ENCODE measurements around the gene STIP1. TPM values are rescaled to one million over a fixed set of nuclear protein-coding genes. Genes with fewer than 3 reads are reported as not detected.

STIP1 gene
- total RNA-seq, 4 donors from 2014 or later = 141 to 193 (median 168) TPM

GRCh38 chr11:64250415-64251015 is 64.5 kb downstream of the STIP1 start:
- no peak for DNase-seq
- no peak for ATAC-seq
- Histone ChIP-seq H3K27ac (peak overlapping the region in 3 of 4 donors; percentile 76 to 82 (median 77)), H3K4me1 (peaks cover 37 to 39% of the 10 kb centered on the region in 2 donors), H3K4me3 (peak overlapping the region; percentile 59 to 83 (median 68)), H3K36me3 (peaks cover 0 to 7% of the 10 kb centered on the region in 2 donors), H3K9me3 (no peaks in the 10 kb centered on the region), H3K27me3 (no peaks in the 10 kb centered on the region)
- in situ Hi-C loops (cut with MboI; ENCODE audit: low sequenced_read_pairs in 4 of 4) = no loop called here
- intact Hi-C loops (cut with DNase I; ENCODE audit: low total_unique reads) = loop anchor here (1.0 kb wide), 4 partner anchors 19 to 55 kb away; partner anchors contain the start of gene ESRRA
- TF ChIP-seq, protein P1, sequence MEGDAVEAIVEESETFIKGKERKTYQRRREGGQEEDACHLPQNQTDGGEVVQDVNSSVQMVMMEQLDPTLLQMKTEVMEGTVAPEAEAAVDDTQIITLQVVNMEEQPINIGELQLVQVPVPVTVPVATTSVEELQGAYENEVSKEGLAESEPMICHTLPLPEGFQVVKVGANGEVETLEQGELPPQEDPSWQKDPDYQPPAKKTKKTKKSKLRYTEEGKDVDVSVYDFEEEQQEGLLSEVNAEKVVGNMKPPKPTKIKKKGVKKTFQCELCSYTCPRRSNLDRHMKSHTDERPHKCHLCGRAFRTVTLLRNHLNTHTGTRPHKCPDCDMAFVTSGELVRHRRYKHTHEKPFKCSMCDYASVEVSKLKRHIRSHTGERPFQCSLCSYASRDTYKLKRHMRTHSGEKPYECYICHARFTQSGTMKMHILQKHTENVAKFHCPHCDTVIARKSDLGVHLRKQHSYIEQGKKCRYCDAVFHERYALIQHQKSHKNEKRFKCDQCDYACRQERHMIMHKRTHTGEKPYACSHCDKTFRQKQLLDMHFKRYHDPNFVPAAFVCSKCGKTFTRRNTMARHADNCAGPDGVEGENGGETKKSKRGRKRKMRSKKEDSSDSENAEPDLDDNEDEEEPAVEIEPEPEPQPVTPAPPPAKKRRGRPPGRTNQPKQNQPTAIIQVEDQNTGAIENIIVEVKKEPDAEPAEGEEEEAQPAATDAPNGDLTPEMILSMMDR (IDR thresholded peaks at IDR 0.05 in 4 of 5, conservative IDR thresholded peaks at IDR 0.05 in 1 of 5) = no peak
- no peak for TF ChIP-seq POLR2A (IDR thresholded peaks at IDR 0.05)

- intact Hi-C loops (cut with DNase I; ENCODE audit: low total_unique reads) = loop anchor here (1.0 kb wide), 4 partner anchors 18 to 54 kb away; partner anchors contain the start of gene ESRRA
- no peaks in the 10 kb centered on the region for H3K9me3 ChIP-seq
- peak within 1 kb of the TSS; percentile 67 to 82 (median 76) for H3K27ac ChIP-seq
- peak; percentile 40 to 50 for ATAC-seq
- in situ Hi-C loops (cut with MboI; ENCODE audit: low sequenced_read_pairs in 4 of 4) = no loop called here
- H3K27me3 ChIP-seq = no peaks in the 10 kb centered on the region
- H3K4me1 ChIP-seq = peaks cover 36 to 37% of the 10 kb centered on the region in 2 donors
- H3K4me3 ChIP-seq = peak within 1 kb of the TSS; percentile 65 to 92 (median 78)
- TF ChIP-seq, protein P1 (IDR thresholded peaks at IDR 0.05 in 4 of 5, conservative IDR thresholded peaks at IDR 0.05 in 1 of 5) = peak; percentile 79 to 98 (median 94)
- TF ChIP-seq POLR2A (IDR thresholded peaks at IDR 0.05) = peak; percentile 82 to 86
- peaks cover 0 to 10% of the 10 kb centered on the region in 2 donors for H3K36me3 ChIP-seq
- no peak for DNase-seq
Measured at GRCh38 chr11:64251016-64251752, 65.2 kb downstream of the STIP1 start, which contains the start of gene PLCB3. TSS of gene PLCB3 (plus strand) at chr11:64251530. CDS start at chr11:64251650, 120 bp downstream.

GRCh38 chr11:64251753-64252002 is 65.7 kb downstream of the STIP1 start:
- Histone ChIP-seq H3K9me3 (no peaks in the 10 kb centered on the region), H3K4me1 (peaks cover 36 to 37% of the 10 kb centered on the region in 2 donors), H3K36me3 (peaks cover 0 to 15% of the 10 kb centered on the region in 2 donors), H3K27me3 (no peaks in the 10 kb centered on the region), H3K27ac (peak overlapping the region; percentile 67 to 82 (median 76)), H3K4me3 (peak overlapping the region; percentile 65 to 92 (median 78))
- in situ Hi-C loops (cut with MboI; ENCODE audit: low sequenced_read_pairs in 4 of 4) (no loop called here), intact Hi-C loops (cut with DNase I; ENCODE audit: low total_unique reads) (loop anchor here (1.0 kb wide), 4 partner anchors 18 to 54 kb away; partner anchors contain the start of gene ESRRA)
- DNase-seq = no peak
- ATAC-seq = no peak
- TF ChIP-seq, protein P1 (IDR thresholded peaks at IDR 0.05 in 4 of 5, conservative IDR thresholded peaks at IDR 0.05 in 1 of 5) = no peak
- peak in 1 of 2 donors; percentile 39 for TF ChIP-seq POLR2A (IDR thresholded peaks at IDR 0.05)

DNA sequence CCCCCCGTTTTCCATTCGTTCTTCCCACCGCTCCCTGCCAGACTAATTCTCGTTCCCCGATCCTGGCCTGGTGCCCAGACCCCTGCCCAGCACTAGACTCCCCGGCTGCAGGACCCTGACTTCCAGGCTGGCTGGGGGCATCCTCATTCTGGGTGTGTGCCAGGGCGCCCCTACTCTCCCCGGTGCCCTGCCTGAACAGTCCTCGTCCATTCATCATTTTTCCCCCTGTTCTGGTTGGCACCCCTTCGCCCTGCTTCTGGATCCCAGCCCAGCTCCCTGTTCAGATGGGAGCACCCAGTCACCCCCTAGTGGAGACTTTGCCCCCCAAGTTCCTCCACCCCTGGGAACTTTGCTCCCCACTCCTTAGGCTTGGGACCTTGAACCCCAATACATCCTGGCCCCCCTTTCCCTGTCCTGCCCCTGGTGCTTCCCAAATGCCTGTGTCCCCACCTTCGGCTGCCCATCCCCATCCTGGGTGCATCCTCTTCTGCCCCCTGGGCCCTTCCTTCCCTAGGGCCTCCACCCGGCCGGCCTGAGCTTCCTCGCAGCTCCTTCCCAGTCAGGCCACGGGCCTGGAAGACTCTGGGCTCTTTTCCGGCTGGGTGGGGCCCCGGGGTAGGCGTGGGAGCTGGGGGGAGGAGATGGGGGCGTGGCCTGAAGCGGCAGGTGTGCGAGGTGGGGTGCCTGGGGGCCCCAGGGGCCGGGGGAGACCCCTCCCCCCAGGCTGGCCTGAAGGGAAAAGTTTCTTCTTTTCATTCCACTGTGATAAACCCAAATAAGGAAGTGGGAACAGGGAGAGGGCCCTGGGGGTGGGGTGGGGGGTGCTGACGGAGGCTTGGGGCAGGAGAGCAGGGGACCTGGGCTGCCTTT is 66.3 kb downstream of the STIP1 start:
- intact Hi-C loops (cut with DNase I; ENCODE audit: low total_unique reads) = no loop called here
- ATAC-seq = no peak

More for the DNA sequence above, 66.3 kb downstream of the STIP1 start:
- Histone ChIP-seq H3K27ac (peak overlapping the region; percentile 67 to 82 (median 76)), H3K27me3 (no peaks in the 10 kb centered on the region), H3K4me1 (peaks cover 36 to 37% of the 10 kb centered on the region in 2 donors), H3K9me3 (no peaks in the 10 kb centered on the region), H3K36me3 (peaks cover 0 to 15% of the 10 kb centered on the region in 2 donors), H3K4me3 (peak overlapping the region; percentile 65 to 92 (median 78))
- TF ChIP-seq, protein P1 (IDR thresholded peaks at IDR 0.05 in 4 of 5, conservative IDR thresholded peaks at IDR 0.05 in 1 of 5) = peak in 1 of 5 experiments; percentile 33
- TF ChIP-seq POLR2A (IDR thresholded peaks at IDR 0.05) = no peak
- no peak for DNase-seq
- in situ Hi-C loops (cut with MboI; ENCODE audit: low sequenced_read_pairs in 4 of 4) = no loop called here
